ENCODE measurements around the gene TWIST1.

DNA sequence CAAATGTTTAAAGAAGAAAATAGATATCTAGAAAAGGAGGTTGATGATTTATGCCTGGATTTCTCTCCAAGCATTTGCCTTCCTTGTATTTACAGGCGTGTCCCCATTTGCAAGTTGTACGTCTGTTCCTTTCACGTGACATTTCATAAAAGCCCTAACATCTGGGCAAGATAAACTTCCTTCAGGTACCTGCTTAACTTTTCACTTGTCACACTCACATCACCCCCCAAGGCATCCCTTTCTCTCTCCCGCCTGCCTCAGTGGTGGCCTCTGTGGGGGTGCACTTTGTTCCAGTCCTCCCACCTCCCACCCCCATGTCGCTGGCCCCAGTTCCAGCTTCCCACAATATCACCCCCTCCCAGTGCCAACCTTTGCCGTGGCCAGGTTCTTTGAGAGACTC is 6.7 kb downstream of the TWIST1 start:
- TF ChIP-seq, protein P1, sequence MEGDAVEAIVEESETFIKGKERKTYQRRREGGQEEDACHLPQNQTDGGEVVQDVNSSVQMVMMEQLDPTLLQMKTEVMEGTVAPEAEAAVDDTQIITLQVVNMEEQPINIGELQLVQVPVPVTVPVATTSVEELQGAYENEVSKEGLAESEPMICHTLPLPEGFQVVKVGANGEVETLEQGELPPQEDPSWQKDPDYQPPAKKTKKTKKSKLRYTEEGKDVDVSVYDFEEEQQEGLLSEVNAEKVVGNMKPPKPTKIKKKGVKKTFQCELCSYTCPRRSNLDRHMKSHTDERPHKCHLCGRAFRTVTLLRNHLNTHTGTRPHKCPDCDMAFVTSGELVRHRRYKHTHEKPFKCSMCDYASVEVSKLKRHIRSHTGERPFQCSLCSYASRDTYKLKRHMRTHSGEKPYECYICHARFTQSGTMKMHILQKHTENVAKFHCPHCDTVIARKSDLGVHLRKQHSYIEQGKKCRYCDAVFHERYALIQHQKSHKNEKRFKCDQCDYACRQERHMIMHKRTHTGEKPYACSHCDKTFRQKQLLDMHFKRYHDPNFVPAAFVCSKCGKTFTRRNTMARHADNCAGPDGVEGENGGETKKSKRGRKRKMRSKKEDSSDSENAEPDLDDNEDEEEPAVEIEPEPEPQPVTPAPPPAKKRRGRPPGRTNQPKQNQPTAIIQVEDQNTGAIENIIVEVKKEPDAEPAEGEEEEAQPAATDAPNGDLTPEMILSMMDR (IDR thresholded peaks at IDR 0.05): no peak
- no peak for TF ChIP-seq POLR2A (IDR thresholded peaks at IDR 0.05)

Data from thyroid gland (tissue), 4 donors.